ENCODE measurements around the gene CABP7. TPM values are rescaled to one million over a fixed set of nuclear protein-coding genes. Genes with fewer than 3 reads are reported as not detected.

Gene CABP7
- total RNA-seq, 1 experiment from 2014 or later, result not detected

DNA sequence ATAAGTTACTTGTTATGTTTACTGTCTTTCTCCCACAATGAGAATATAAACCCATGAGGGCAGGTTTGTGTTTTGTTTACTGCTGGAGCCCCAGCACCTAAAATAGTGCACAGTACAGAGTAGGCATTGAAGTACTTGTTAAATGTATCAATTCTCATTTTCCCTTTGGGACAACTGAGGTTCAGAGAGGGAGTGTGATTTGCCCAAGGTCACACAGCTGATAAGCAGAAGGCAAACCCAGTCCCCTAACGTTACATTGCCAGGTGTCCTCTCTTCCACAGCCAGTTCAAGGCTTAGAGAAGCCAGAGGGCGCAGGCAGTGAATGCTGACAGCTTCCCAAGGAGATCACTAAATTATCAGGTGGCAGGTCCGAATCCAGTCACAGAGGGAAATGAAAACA is 30.2 kb downstream of the CABP7 start:
- Histone ChIP-seq H3K9me3 (ENCODE audit: low read depth, low read length, poor library complexity, severe bottlenecking) (no peaks in the 10 kb centered on the region), H3K36me3 (ENCODE audit: insufficient read depth, low read length, poor library complexity, severe bottlenecking) (no peaks in the 10 kb centered on the region), H3K4me3 (ENCODE audit: low read depth, low read length, poor library complexity, severe bottlenecking) (no peak overlapping the region), H3K27me3 (replicated peaks; ENCODE audit: insufficient read depth, low read depth, low read length, poor library complexity) (no peaks in the 10 kb centered on the region), H3K27ac (ENCODE audit: low read depth, low read length, poor library complexity, severe bottlenecking) (no peak overlapping the region), H3K4me1 (ENCODE audit: insufficient read depth, low read length, poor library complexity, severe bottlenecking) (no peaks in the 10 kb centered on the region)
- ChIA-PET CTCF (no interaction called here), POLR2A (ENCODE audit: low non-redundant PET) (no interaction called here)
- BruUV-seq (replicated peaks), result no TSS peak
- no peak for DNase-seq (ENCODE audit: low spot score)
- intact Hi-C loops (cut with micrococcal nuclease; ENCODE audit: unreplicated experiment), result no loop called here
- TF ChIP-seq EZH2 (IDR thresholded peaks at IDR 0.05; ENCODE audit: borderline replicate concordance, low read depth, low read length, poor library complexity, severe bottlenecking) (no peak), CTCF (conservative IDR thresholded peaks at IDR 0.05; ENCODE audit: low read depth, low read length) (no peak)

DNA sequence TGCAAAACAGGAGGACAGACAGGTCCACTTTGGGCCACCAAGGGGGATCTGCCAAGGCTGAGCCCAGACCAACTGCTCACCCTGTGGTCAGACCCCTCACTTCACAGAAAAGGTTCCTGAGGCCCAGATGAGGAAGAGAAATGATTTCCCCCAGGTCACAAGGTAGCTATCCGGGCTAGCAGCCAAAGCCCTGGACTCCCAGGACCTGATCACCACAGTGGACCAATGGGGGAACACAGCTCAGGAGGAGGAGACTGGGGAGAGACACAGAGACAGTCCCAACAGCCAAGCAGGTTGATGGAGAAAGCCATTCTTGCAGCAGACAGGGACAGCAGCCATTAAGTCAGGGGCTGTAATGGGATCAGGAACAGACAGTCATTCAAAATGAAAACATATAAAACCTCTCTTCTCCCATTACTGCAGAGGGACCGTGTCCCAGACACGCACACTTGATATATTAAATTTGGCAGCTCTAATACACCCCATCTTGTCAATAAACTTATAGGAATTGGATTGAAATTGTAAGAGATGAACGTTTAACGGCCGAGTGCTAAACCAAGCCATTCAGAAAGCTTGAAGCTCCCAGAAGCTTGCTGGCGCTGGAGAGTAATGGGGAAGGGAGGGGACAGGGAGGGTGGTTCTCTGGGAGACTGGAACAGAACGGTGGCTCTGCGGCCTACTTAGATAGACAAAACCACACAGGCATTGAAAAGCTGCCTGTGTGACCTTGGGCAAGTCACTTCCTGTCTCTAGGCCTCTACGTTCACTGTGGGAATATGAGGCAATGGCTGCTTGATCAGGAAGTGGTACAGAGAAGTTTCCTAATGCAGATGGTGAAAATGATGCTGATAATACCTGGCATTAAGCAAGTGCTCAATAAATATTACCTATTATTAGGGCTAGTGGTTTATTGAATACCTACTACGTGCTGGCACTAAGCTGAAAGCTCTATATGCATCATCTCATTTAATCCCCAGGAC is 31.0 kb downstream of the CABP7 start:
- no peaks in the 10 kb centered on the region for H3K36me3 ChIP-seq (ENCODE audit: insufficient read depth, low read length, poor library complexity, severe bottlenecking)
- ChIA-PET CTCF (no interaction called here), POLR2A (ENCODE audit: low non-redundant PET) (no interaction called here)
- no peaks in the 10 kb centered on the region for H3K9me3 ChIP-seq (ENCODE audit: low read depth, low read length, poor library complexity, severe bottlenecking)
- intact Hi-C loops (cut with micrococcal nuclease; ENCODE audit: unreplicated experiment), result no loop called here
- no peak for DNase-seq (ENCODE audit: low spot score)
- no peaks in the 10 kb centered on the region for H3K27me3 ChIP-seq (replicated peaks; ENCODE audit: insufficient read depth, low read depth, low read length, poor library complexity)
- no peaks in the 10 kb centered on the region for H3K4me1 ChIP-seq (ENCODE audit: insufficient read depth, low read length, poor library complexity, severe bottlenecking)
- H3K27ac ChIP-seq (ENCODE audit: low read depth, low read length, poor library complexity, severe bottlenecking), result no peak overlapping the region
- no peak for TF ChIP-seq EZH2 (IDR thresholded peaks at IDR 0.05; ENCODE audit: borderline replicate concordance, low read depth, low read length, poor library complexity, severe bottlenecking)
- no peak for TF ChIP-seq CTCF (conservative IDR thresholded peaks at IDR 0.05; ENCODE audit: low read depth, low read length)
- no TSS peak for BruUV-seq (replicated peaks)
- H3K4me3 ChIP-seq (ENCODE audit: low read depth, low read length, poor library complexity, severe bottlenecking), result no peak overlapping the region

GRCh38 chr22:29751669-29752068 is 31.9 kb downstream of the CABP7 start:
- no peaks in the 10 kb centered on the region for H3K9me3 ChIP-seq (ENCODE audit: low read depth, low read length, poor library complexity, severe bottlenecking)
- POLR2A ChIA-PET (ENCODE audit: low non-redundant PET), result no interaction called here
- no peak overlapping the region for H3K4me3 ChIP-seq (ENCODE audit: low read depth, low read length, poor library complexity, severe bottlenecking)
- CTCF ChIA-PET, result no interaction called here
- BruUV-seq (replicated peaks), result no TSS peak
- intact Hi-C loops (cut with micrococcal nuclease; ENCODE audit: unreplicated experiment), result no loop called here
- no peaks in the 10 kb centered on the region for H3K36me3 ChIP-seq (ENCODE audit: insufficient read depth, low read length, poor library complexity, severe bottlenecking)
- no peak overlapping the region for H3K27ac ChIP-seq (ENCODE audit: low read depth, low read length, poor library complexity, severe bottlenecking)
- H3K4me1 ChIP-seq (ENCODE audit: insufficient read depth, low read length, poor library complexity, severe bottlenecking), result no peaks in the 10 kb centered on the region
- DNase-seq (ENCODE audit: low spot score), result no peak
- TF ChIP-seq EZH2 (IDR thresholded peaks at IDR 0.05; ENCODE audit: borderline replicate concordance, low read depth, low read length, poor library complexity, severe bottlenecking), result no peak
- TF ChIP-seq CTCF (conservative IDR thresholded peaks at IDR 0.05; ENCODE audit: low read depth, low read length), result no peak
- H3K27me3 ChIP-seq (replicated peaks; ENCODE audit: insufficient read depth, low read depth, low read length, poor library complexity), result no peaks in the 10 kb centered on the region

All from A673 (cell line).